Activated T-helper 2 cell treated with anti-CD3 and anti-CD28 coated beads, Interferon-gamma antibody, Interleukin-2, Interleukin-4, amounts not matched to agents 10 μg/mL and 5 μg/mL and 100 μg/mL, durations not matched to agents 14 hours and 24 hours and 36 hours (primary cell): Measurements from ENCODE around the gene SPAG4. TPM values are rescaled to one million over a fixed set of nuclear protein-coding genes. Genes with fewer than 3 reads are reported as not detected.

Experiments
- DNase-seq: peaks from one replicate; pipeline ENCODE4 v3.0.0; 2021; ENCODE audit warnings: low spot score
- H3K27ac Mint-ChIP-seq: one replicate; pipeline ENCODE4 v1.8.0; 2021; ENCODE audit warnings: mixed read lengths
- H3K27me3 Mint-ChIP-seq: one replicate; pipeline ENCODE4 v1.8.0; 2021; ENCODE audit warnings: low read depth, mixed read lengths
- H3K36me3 Mint-ChIP-seq: one replicate; pipeline ENCODE4 v1.8.0; 2021; ENCODE audit warnings: low read depth, mixed read lengths
- H3K4me1 Mint-ChIP-seq: one replicate; pipeline ENCODE4 v1.8.0; 2021; ENCODE audit warnings: low read depth, mixed read lengths
- H3K4me3 Mint-ChIP-seq: one replicate; pipeline ENCODE4 v1.8.0; 2021; ENCODE audit warnings: low read depth, mild to moderate bottlenecking, moderate library complexity, mixed read lengths
- H3K9me3 Mint-ChIP-seq: one replicate; pipeline ENCODE4 v1.8.0; 2021; ENCODE audit warnings: mixed read lengths
- intact Hi-C: fragments of 100-400 bp; cut with micrococcal nuclease; formaldehyde crosslinking; loops from one replicate; pipeline ENCODE4 v1.15.1; 2023
- total RNA-seq: library from RNA; stranded (reverse); gene quantifications from 2 replicates; pipeline ENCODE4 v1.2.3, GENCODE V29; 2022

Gene SPAG4
- total RNA-seq, 1 donor from 2014 or later: 11.8 TPM

DNA sequence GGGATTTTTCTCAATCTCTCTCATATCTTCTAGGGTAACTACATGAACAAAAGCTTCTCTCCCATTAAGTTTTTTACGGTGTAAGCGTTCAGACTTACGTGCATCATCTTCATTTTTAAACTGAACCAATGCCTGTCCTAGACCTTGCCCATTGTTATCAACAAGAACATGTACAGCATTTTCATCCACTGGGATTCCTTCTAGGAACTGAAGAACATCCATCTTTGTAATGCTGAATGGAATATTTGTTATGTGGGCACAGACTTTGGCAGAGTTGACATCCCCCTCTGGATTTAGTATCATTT lies 37.8 kb downstream of the SPAG4 start:
- intact Hi-C loops: no loop called here
- Mint-ChIP-seq H3K4me3 (no peak overlapping the region), H3K36me3 (peaks cover 47% of the 10 kb centered on the region), H3K4me1 (peaks cover 31% of the 10 kb centered on the region), H3K9me3 (no peaks in the 10 kb centered on the region), H3K27me3 (no peaks in the 10 kb centered on the region), H3K27ac (no peak overlapping the region)
- DNase-seq: no peak

GRCh38 chr20:35653893-35654292 lies 38.3 kb downstream of the SPAG4 start:
- no peaks in the 10 kb centered on the region for H3K27me3 Mint-ChIP-seq
- H3K9me3 Mint-ChIP-seq: no peaks in the 10 kb centered on the region
- intact Hi-C loops: no loop called here
- H3K27ac Mint-ChIP-seq: no peak overlapping the region
- H3K4me3 Mint-ChIP-seq: no peak overlapping the region
- H3K4me1 Mint-ChIP-seq: peaks cover 31% of the 10 kb centered on the region
- H3K36me3 Mint-ChIP-seq: peaks cover 46% of the 10 kb centered on the region
- no peak for DNase-seq

DNA sequence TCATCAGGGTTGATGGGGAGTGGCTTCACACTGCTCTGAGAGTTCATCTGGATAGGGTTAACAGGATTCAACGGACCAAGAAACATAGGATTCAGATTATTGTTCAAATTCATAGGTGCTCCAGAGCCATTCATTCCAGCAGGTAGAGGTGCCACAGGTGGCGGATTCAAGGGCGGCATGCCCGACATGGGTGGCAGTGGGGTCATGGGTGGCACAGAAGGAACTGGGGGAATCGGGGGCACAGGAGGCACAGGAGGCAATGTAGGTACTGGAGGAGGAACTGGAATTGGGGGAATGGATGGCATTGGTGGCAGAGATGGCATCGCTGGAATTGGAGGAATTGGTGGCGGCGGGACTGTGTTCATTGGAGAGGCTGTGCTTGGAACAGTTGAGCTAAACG lies 38.8 kb downstream of the SPAG4 start:
- Mint-ChIP-seq H3K27ac (no peak overlapping the region), H3K4me1 (peaks cover 35% of the 10 kb centered on the region), H3K4me3 (no peak overlapping the region), H3K36me3 (peaks cover 46% of the 10 kb centered on the region), H3K9me3 (no peaks in the 10 kb centered on the region), H3K27me3 (no peaks in the 10 kb centered on the region)
- intact Hi-C loops: no loop called here
- DNase-seq: no peak

GRCh38 chr20:35657271-35657670 lies 41.6 kb downstream of the SPAG4 start:
- Mint-ChIP-seq H3K4me3 (peak overlapping the region; percentile 20), H3K4me1 (peaks cover 47% of the 10 kb centered on the region)

GRCh38 chr20:35660122-35660937 lies 44.7 kb downstream of the SPAG4 start:
- H3K36me3 Mint-ChIP-seq: peaks cover 58% of the 10 kb centered on the region
- intact Hi-C loops: loop anchor here (1.0 to 5.0 kb wide), 3 partner anchors 41 to 294 kb away; partner anchors contain the start of genes ERGIC3 and SCAND1
- H3K27ac Mint-ChIP-seq: peak overlapping the region; percentile 99
- no peak for DNase-seq
- H3K4me1 Mint-ChIP-seq: peaks cover 63% of the 10 kb centered on the region
- H3K27me3 Mint-ChIP-seq: no peaks in the 10 kb centered on the region
- no peaks in the 10 kb centered on the region for H3K9me3 Mint-ChIP-seq
- peak overlapping the region; percentile 95 for H3K4me3 Mint-ChIP-seq

More at GRCh38 chr20:35657271-35657670, 41.6 kb downstream of the SPAG4 start:
- Mint-ChIP-seq H3K36me3 (peaks cover 40% of the 10 kb centered on the region), H3K9me3 (no peaks in the 10 kb centered on the region), H3K27me3 (no peaks in the 10 kb centered on the region), H3K27ac (peak overlapping the region; percentile 77)
- no peak for DNase-seq
- intact Hi-C loops: no loop called here

GRCh38 chr20:35661053-35661452 lies 45.4 kb downstream of the SPAG4 start:
- no peaks in the 10 kb centered on the region for H3K9me3 Mint-ChIP-seq
- no peak for DNase-seq
- H3K4me1 Mint-ChIP-seq: peaks cover 63% of the 10 kb centered on the region
- intact Hi-C loops: loop anchor here (2.0 to 5.0 kb wide), 2 partner anchors 119 to 294 kb away; partner anchors contain the start of genes ERGIC3 and SCAND1
- H3K27me3 Mint-ChIP-seq: no peaks in the 10 kb centered on the region
- peak overlapping the region; percentile 95 for H3K4me3 Mint-ChIP-seq
- H3K27ac Mint-ChIP-seq: peak overlapping the region; percentile 99
- peaks cover 58% of the 10 kb centered on the region for H3K36me3 Mint-ChIP-seq

- intact Hi-C loops: loop anchor here (2.0 to 5.0 kb wide), 2 partner anchors 120 to 293 kb away; partner anchors contain the start of genes ERGIC3 and SCAND1
These were observed 46.3 kb downstream of the SPAG4 start for GRCh38 chr20:35661908-35662307.

GRCh38 chr20:35662551-35662950 lies 46.9 kb downstream of the SPAG4 start:
- Mint-ChIP-seq H3K27ac (peak overlapping the region; percentile 99), H3K9me3 (no peaks in the 10 kb centered on the region), H3K4me3 (peak overlapping the region; percentile 95), H3K4me1 (peaks cover 51% of the 10 kb centered on the region), H3K27me3 (no peaks in the 10 kb centered on the region), H3K36me3 (peaks cover 47% of the 10 kb centered on the region)
- intact Hi-C loops: loop anchor here (5.0 kb wide), 1 partner anchor 120 kb away; the partner anchor contains the start of gene ERGIC3
- DNase-seq: no peak

More at GRCh38 chr20:35661908-35662307, 46.3 kb downstream of the SPAG4 start:
- Mint-ChIP-seq H3K4me3 (peak overlapping the region; percentile 95), H3K27me3 (no peaks in the 10 kb centered on the region), H3K36me3 (peaks cover 53% of the 10 kb centered on the region), H3K4me1 (peaks cover 57% of the 10 kb centered on the region), H3K27ac (peak overlapping the region; percentile 99), H3K9me3 (no peaks in the 10 kb centered on the region)
- no peak for DNase-seq

DNA sequence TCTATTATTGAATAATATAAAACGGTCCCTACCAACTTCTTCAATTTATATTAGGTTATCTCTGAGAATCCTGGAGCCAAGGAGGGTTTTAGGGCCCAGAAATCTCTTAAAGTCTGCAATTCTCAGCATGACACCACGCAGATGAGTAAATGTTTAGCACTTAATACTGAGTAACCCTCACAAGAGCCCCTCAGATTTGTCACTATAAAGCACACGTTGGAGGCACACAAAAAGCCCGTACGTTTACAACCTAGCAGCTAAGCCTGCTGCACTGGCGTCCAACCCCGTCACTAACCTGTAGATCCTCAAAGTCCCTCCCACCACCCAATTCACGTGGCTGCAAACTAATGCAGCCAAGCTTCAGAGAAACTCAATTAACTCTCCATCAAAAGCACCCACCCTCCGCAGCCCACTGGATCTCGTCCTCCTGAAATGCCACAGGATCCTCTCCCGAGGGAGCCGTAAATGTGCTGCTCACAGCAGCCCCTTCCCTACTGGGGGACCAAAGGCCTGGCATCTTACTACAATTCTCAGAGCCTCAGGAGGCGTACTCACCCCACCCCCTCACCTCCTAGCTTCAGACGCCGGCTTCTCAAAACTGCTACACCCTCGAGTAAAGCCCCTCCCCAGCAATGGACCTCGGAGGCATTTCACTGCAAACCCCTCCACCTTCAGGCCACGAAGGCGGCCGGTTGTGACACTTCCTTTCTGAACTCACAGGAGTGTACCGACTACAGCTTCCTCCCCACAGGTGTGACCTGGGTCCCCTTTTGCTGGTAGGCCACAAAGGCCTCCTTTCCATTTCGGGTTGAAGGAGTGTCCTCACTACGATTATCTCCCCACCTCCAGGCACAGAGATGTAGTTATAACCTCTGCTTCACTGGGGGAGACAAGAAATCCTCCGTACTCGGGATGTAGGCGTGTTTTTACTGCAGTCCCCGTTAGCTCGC lies 48.2 kb downstream of the SPAG4 start:
- peak overlapping the region; percentile 95 for H3K4me3 Mint-ChIP-seq
- peak; percentile 60 for DNase-seq
- H3K27ac Mint-ChIP-seq: peak overlapping the region; percentile 99
- peaks cover 48% of the 10 kb centered on the region for H3K4me1 Mint-ChIP-seq
- no peaks in the 10 kb centered on the region for H3K27me3 Mint-ChIP-seq
- intact Hi-C loops: loop anchor here (1.0 to 5.0 kb wide), 4 partner anchors 36 to 121 kb away; partner anchors contain the start of genes ERGIC3, NFS1, RBM39 and ROMO1
- H3K9me3 Mint-ChIP-seq: no peaks in the 10 kb centered on the region
- peaks cover 53% of the 10 kb centered on the region for H3K36me3 Mint-ChIP-seq

DNA sequence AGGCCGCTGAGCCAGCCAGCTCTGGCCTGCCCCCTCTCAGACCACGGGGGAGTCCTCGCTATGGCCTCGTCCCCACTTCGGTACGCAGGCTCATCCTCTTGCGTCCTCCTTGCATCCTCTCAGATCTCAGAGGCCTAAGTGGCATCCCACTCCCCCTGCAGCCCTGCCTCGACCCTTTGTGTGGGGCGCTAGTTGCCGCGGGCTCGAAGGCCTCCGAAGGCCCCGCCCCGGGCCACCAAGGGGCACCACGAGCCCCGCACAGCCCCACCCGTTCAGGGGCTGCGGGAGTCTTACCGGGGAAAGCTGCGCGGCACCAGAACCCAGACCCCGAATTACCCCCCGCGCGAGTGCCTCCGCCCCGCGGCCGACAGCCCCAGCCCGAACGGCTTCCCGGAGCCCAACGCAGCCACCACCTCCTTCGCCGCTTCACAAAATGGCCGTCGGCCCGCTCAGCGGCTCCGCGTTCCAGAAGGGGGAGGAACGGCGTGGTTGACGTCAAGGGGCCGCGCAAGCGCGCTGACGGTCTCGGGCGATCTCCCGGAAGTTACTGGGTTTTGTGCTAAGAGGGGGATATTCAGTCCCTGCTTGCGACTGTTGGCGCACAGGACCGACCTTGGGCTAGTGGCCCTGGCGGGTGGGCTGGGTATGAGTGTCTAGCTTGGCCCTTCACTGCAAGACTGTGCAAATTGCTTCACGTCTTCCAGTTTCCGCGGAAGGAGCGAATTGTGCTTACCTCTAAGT lies 49.0 kb downstream of the SPAG4 start, which contains the start of the genes CPNE1 and RBM12:
TSS of gene CPNE1 (minus strand) at position 435 of the 741 bp plus-strand sequence. CDS start 31,977 bp downstream, outside the sequence.
TSS of gene RBM12 (minus strand) at position 435 of the 741 bp plus-strand sequence. CDS start 9,578 bp downstream, outside the sequence.
- Mint-ChIP-seq H3K27ac (peak within 1 kb of the TSS; percentile 99), H3K4me1 (peaks cover 42% of the 10 kb centered on the region), H3K4me3 (peak within 1 kb of the TSS; percentile 95), H3K36me3 (peaks cover 52% of the 10 kb centered on the region), H3K27me3 (no peaks in the 10 kb centered on the region), H3K9me3 (no peaks in the 10 kb centered on the region)
- DNase-seq: peak; percentile 93
- intact Hi-C loops: loop anchor here (1.0 to 5.0 kb wide), 4 partner anchors 35 to 122 kb away; partner anchors contain the start of genes ERGIC3, NFS1, RBM39 and ROMO1

DNA sequence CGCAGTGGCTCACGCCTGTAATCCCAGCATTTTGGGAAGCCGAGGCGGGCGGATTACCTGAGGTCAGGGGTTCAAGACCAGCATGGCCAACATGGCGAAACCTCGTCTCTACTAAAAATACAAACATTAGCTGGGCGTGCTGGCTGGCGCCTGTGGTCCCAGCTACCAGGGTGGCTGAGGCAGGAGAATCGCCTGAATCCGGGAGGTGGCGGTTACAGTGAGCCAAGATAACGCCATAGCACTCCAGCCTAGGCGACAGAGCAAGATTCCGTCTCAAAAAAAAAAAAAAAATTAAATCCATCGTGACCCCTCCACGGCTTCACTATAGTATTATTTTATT lies 50.3 kb downstream of the SPAG4 start:
- Mint-ChIP-seq H3K36me3 (peaks cover 55% of the 10 kb centered on the region), H3K27ac (no peak overlapping the region), H3K4me3 (no peak overlapping the region), H3K9me3 (no peaks in the 10 kb centered on the region), H3K27me3 (no peaks in the 10 kb centered on the region), H3K4me1 (peaks cover 30% of the 10 kb centered on the region)
- intact Hi-C loops: no loop called here
- no peak for DNase-seq

DNA sequence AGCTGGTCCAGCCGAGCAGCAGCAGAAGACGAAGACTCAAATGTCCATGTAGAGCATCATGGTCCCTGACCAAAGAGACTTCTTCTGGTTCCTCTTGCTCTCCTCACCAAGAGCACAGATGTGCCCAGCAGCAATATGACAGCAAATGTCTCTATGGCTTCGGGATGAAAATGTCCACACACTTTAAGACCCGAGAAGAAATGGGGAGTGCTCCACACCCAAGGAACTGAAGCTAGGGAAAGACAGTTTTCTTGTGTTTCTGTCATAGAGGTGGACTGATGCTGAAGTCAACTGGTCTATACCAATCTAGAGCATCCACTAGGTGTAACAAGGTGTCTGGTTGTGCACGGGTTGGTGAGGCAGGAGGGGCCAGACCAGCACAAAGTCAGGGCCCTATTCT lies 53.6 kb downstream of the SPAG4 start:
- Mint-ChIP-seq H3K36me3 (peaks cover 49% of the 10 kb centered on the region), H3K9me3 (no peaks in the 10 kb centered on the region), H3K4me3 (no peak overlapping the region), H3K4me1 (peaks cover 4% of the 10 kb centered on the region), H3K27me3 (no peaks in the 10 kb centered on the region), H3K27ac (no peak overlapping the region)
- no peak for DNase-seq
- intact Hi-C loops: no loop called here
